Uterus (tissue), 2 donors: Measurements from ENCODE around the gene TMEM92.

ENCODE experiments used
- CTCF ChIP-seq, 4 experiments: fragments of 200-600 bp in 2 of 4; fragments of 450-650 bp in 2 of 4; sonication (generic) in 2 of 4; IDR thresholded peaks; one replicate each; pipeline ENCODE4 v1.5.1; 2016 to 2019; ENCODE audit warnings: antibody characterized with exemption in 4 of 4, mild to moderate bottlenecking in 2 of 4, moderate library complexity in 1 of 4
- POLR2A ChIP-seq, 2 donors: fragments of 450-650 bp; IDR thresholded peaks; one replicate each; pipeline ENCODE4 v1.6.1; 2016; ENCODE audit warnings: antibody characterized with exemption in 2 of 2, mild to moderate bottlenecking in 1 of 2, moderate library complexity in 1 of 2

GRCh38 chr17:50292465-50292864, 18.2 kb downstream of the TMEM92 start:
- no peak for TF ChIP-seq POLR2A (IDR thresholded peaks at IDR 0.05)
- TF ChIP-seq CTCF (IDR thresholded peaks at IDR 0.05): no peak
